GM12878 (cell line): ENCODE data around the gene SCGB3A2. TPM values are rescaled to one million over a fixed set of nuclear protein-coding genes. Genes with fewer than 3 reads are reported as not detected.

Experiments
- ATAC-seq: fragments of 200-7000 bp; cut with Tn5 transposase; 3 replicates; pipeline ENCODE4 v1.9.1; 2020; ENCODE audit warnings: mild to moderate bottlenecking, moderate library complexity
- BruUV-seq: library from RNA; stranded (reverse); fragments of 400-500 nt; replicated peaks from 2 replicates; lab custom pipeline; 2021; lab: Mats Ljungman, UMichigan
- CTCF ChIA-PET: fragments of 300-600 bp; sonication (Branson Sonifier 250); formaldehyde crosslinking; extraction: SDS; loops from one replicate; lab custom pipeline; 2021; ENCODE audit warnings: inconsistent platforms; lab: Yijun Ruan, JAX
- POLR2A ChIA-PET: fragments of 350-600 bp; formaldehyde crosslinking; extraction: SDS; loops from one replicate; lab custom pipeline; 2021; ENCODE audit warnings: inconsistent platforms; lab: Charles Lee
- RAD21 ChIA-PET: fragments of 300-600 bp; sonication (Branson Sonifier 250); formaldehyde crosslinking; loops from one replicate; lab custom pipeline; 2023; ENCODE audit warnings: antibody characterized with exemption; ENCODE audit not compliant: unreplicated experiment; lab: Charles Lee
- SMC1A ChIA-PET: fragments of 300-600 bp; sonication (Branson Sonifier 250); formaldehyde crosslinking; loops from one replicate; lab custom pipeline; 2023; ENCODE audit not compliant: unreplicated experiment, uncharacterized antibody; lab: Charles Lee
- DNase-seq: peaks from one replicate; pipeline ENCODE4 v3.0.0-alpha.2; 2011; ENCODE audit warnings: low read depth, low spot score
- FAIRE-seq: peaks from 3 replicates; lab custom pipeline; 2011; peaks lifted over from hg19 to GRCh38; lab: Jason Lieb, UNC
- H2AFZ ChIP-seq: 2 replicates; pipeline ENCODE4 v1.6.0; 2011; ENCODE audit warnings: low read depth, low read length, control low read depth; ENCODE audit not compliant: control insufficient read depth
- H3K27ac ChIP-seq: 2 replicates; pipeline ENCODE4 v1.5.1; 2011; ENCODE audit warnings: control low read depth; ENCODE audit not compliant: control insufficient read depth, insufficient read depth
- H3K27me3 ChIP-seq, 2 experiments: replicated peaks in 1 of 2; 2 replicates each; pipeline versions ENCODE4 v1.6.0 to v1.6.1; 2011; ENCODE audit warnings: low read length in 1 of 2; ENCODE audit not compliant: control insufficient read depth in 2 of 2, insufficient read depth in 2 of 2
- H3K36me3 ChIP-seq, 2 experiments: 2 replicates each; pipeline ENCODE4 v1.5.1; 2011; ENCODE audit warnings: low read length in 1 of 2; ENCODE audit not compliant: control insufficient read depth in 2 of 2, insufficient read depth in 2 of 2
- H3K4me1 ChIP-seq: 2 replicates; pipeline ENCODE4 v1.6.1; 2011; ENCODE audit warnings: mild to moderate bottlenecking, low read length, moderate library complexity, mixed read lengths; ENCODE audit not compliant: control insufficient read depth, insufficient read depth
- H3K4me2 ChIP-seq: 2 replicates; pipeline ENCODE4 v1.6.0; 2011; ENCODE audit warnings: control low read depth; ENCODE audit not compliant: control insufficient read depth, insufficient read depth
- H3K4me3 ChIP-seq: fragments of 200-600 bp; sonication (generic); 2 replicates; pipeline ENCODE4 v1.5.1; 2016
- H3K79me2 ChIP-seq: 2 replicates; pipeline ENCODE4 v1.6.0; 2011; ENCODE audit warnings: low read length; ENCODE audit not compliant: control insufficient read depth, insufficient read depth
- H3K9ac ChIP-seq: 2 replicates; pipeline ENCODE4 v1.8.0; 2011; ENCODE audit warnings: low read length, control low read depth, mixed read lengths; ENCODE audit not compliant: control insufficient read depth, insufficient read depth
- H3K9me3 ChIP-seq: replicated peaks from 3 replicates; pipeline ENCODE4 v1.5.1; 2011; ENCODE audit warnings: mild to moderate bottlenecking, low read length; ENCODE audit not compliant: control insufficient read depth, insufficient read depth
- H4K20me1 ChIP-seq: 2 replicates; pipeline ENCODE4 v1.6.0; 2011; ENCODE audit not compliant: control insufficient read depth, insufficient read depth
- ASH2L ChIP-seq: fragments of 300-600, 200-600 bp; sonication (generic); IDR thresholded peaks from 2 replicates; pipeline ENCODE4 v1.6.1; 2017; ENCODE audit warnings: low read depth, mild to moderate bottlenecking, borderline replicate concordance
- CBX5 ChIP-seq: sonication (generic); IDR thresholded peaks from 2 replicates; pipeline ENCODE4 v1.6.1; 2016; ENCODE audit warnings: low read depth, moderate library complexity, mild to moderate bottlenecking, inconsistent platforms
- ESRRA ChIP-seq: IDR thresholded peaks from 2 replicates; pipeline ENCODE4 v1.6.1; 2012; ENCODE audit warnings: mild to moderate bottlenecking, low read length, improper control_type of control experiment
- MEF2B ChIP-seq: fragments of 450-650 bp; IDR thresholded peaks from 2 replicates; pipeline ENCODE4 v1.6.1; 2018; ENCODE audit warnings: mild to moderate bottlenecking, moderate library complexity; ENCODE audit not compliant: partially characterized antibody, poor library complexity, severe bottlenecking
- MTA2 ChIP-seq: fragments of 450-650 bp; IDR thresholded peaks from 2 replicates; pipeline ENCODE4 v1.6.1; 2016; ENCODE audit warnings: low read depth, mild to moderate bottlenecking, moderate library complexity
- MXI1 ChIP-seq: fragments of 150-350 bp; IDR thresholded peaks from 2 replicates; pipeline ENCODE4 v1.6.1; 2011; ENCODE audit warnings: low read depth, mild to moderate bottlenecking, inconsistent platforms, low read length, improper control_type of control experiment
- NFYB ChIP-seq: IDR thresholded peaks from 2 replicates; pipeline ENCODE4 v1.6.1; 2011; ENCODE audit warnings: low read depth, mild to moderate bottlenecking, low read length, improper control_type of control experiment, moderate library complexity; ENCODE audit not compliant: insufficient read depth
- POLR2AphosphoS5 ChIP-seq: IDR thresholded peaks from 2 replicates; pipeline ENCODE4 v1.6.1; 2011; ENCODE audit warnings: mild to moderate bottlenecking, low read length, inconsistent platforms
- RAD21 ChIP-seq: IDR thresholded peaks from 2 replicates; pipeline ENCODE4 v1.6.1; 2011; ENCODE audit warnings: mild to moderate bottlenecking, low read depth, low read length, moderate library complexity; ENCODE audit not compliant: insufficient read depth
- RCOR1 ChIP-seq: conservative IDR thresholded peaks from 2 replicates; pipeline ENCODE4 v1.6.1; 2012; ENCODE audit warnings: low read depth, low read length, improper control_type of control experiment
- SMAD1 ChIP-seq: fragments of 450-650 bp; IDR thresholded peaks from 2 replicates; pipeline ENCODE4 v1.6.1; 2018; ENCODE audit warnings: mild to moderate bottlenecking, low read depth; ENCODE audit not compliant: partially characterized antibody
- SREBF2 ChIP-seq: IDR thresholded peaks from 2 replicates; pipeline ENCODE4 v1.6.1; 2012; ENCODE audit warnings: mild to moderate bottlenecking, low read length
- SUPT20H ChIP-seq: IDR thresholded peaks from 2 replicates; pipeline ENCODE4 v1.6.1; 2011; ENCODE audit warnings: low read depth, mild to moderate bottlenecking, low read length, moderate library complexity, borderline replicate concordance; ENCODE audit not compliant: control insufficient read depth
- TBL1XR1 ChIP-seq: IDR thresholded peaks from 2 replicates; pipeline ENCODE4 v1.6.1; 2012; ENCODE audit warnings: low read depth, low read length, improper control_type of control experiment
- TCF7 ChIP-seq: IDR thresholded peaks from 2 replicates; pipeline ENCODE4 v1.6.1; 2014; ENCODE audit warnings: antibody characterized with exemption, borderline replicate concordance
- ZSCAN29 ChIP-seq: fragments of 450-650 bp; IDR thresholded peaks from 2 replicates; pipeline ENCODE4 v1.6.1; 2017; ENCODE audit warnings: mild to moderate bottlenecking, moderate library complexity
- WGBS: methylation state at CpG from one replicate; pipeline ENCODE4 v1.1.6; 2016; ENCODE audit warnings: low lambda C conversion rate; ENCODE audit not compliant: insufficient replicate concordance, insufficient coverage; ENCODE audit errors: missing lambda C conversion rate; 5-methylcytosine and 5-hydroxymethylcytosine counted together
- in situ Hi-C: fragments of 300-500 bp; cut with MboI; formaldehyde crosslinking; loops from 9 replicates; pipeline ENCODE4 v1.14.3; 2018; ENCODE audit warnings: mixed read lengths
- intact Hi-C: fragments of 100-400 bp; cut with micrococcal nuclease; formaldehyde crosslinking; loops from one replicate; pipeline ENCODE4 v1.14.2; 2022; ENCODE audit not compliant: unreplicated experiment
- polyA plus RNA-seq, 11 experiments: library from polyadenylated mRNA; depleted of rRNA in 4 of 11; unstranded in 6 of 11; stranded (reverse) in 5 of 11; fragments of >200 nt; fragmentation: Nextera tagmentation in 4 of 11; fragmentation: Illumina TruSeq in 1 of 11; extraction: Ambion mirVana in 4 of 11; extraction: Trizol in 1 of 11; gene quantifications; 1 replicate in 1 of 11; 2 replicates in 10 of 11; pipeline versions ENCODE4 v1.2.1 to v1.2.3, GENCODE V29; 2011 to 2016; ENCODE audit warnings: inconsistent platforms in 2 of 11, missing spikeins in 2 of 11, low read depth in 1 of 11
- total RNA-seq, 4 experiments: library from RNA; depleted of rRNA in 3 of 4; stranded (reverse); fragments of >200 nt in 3 of 4; fragmentation: Illumina TruSeq in 1 of 4; extraction: Trizol in 1 of 4; gene quantifications; 2 replicates each; pipeline versions ENCODE4 v1.2.1 to v1.2.3, GENCODE V29; 2013 to 2021
- TF ChIP-seq, protein P1 (sequence below): IDR thresholded peaks from 2 replicates; pipeline ENCODE4 v1.6.1; 2012; ENCODE audit warnings: mild to moderate bottlenecking, low read depth, low read length
- TF ChIP-seq, protein P2 (sequence below): fragments of 450-650 bp; IDR thresholded peaks from 2 replicates; pipeline ENCODE4 v1.6.1; 2017; ENCODE audit warnings: mild to moderate bottlenecking, moderate library complexity
- TF ChIP-seq, protein P3 (sequence below): IDR thresholded peaks from 2 replicates; pipeline ENCODE4 v1.6.1; 2012; ENCODE audit warnings: low read depth, low read length, improper control_type of control experiment

SCGB3A2 gene
- total and polyA plus RNA-seq, 10 of the 15 experiments (the other 5 are each of a cell fraction or from before 2014, with no cell fraction given), result 0.24 TPM; not detected in 9

DNA sequence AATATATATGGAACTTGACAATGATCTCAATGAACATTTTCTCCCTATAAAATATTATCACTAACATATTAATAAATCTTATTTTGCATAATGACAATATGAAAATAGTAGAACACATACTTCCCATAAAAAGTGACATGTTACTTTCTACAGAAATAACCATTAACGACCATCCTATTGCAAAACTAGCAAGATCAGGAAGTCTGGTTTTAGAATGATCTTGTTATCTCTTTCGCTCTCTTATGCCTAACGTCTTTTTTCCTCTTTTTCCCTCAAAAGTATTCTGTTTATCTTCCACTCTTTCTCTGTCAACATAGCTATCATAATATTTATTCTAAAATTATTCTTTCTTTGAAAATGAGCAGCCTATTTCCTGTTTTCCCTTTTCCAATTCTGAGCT, 49.4 kb downstream of the SCGB3A2 start:
- no peak for DNase-seq
- ChIA-PET POLR2A (no interaction called here), RAD21 (no interaction called here), CTCF (interaction anchor here (1.5 kb wide), 1 partner anchor 76 kb away, joined by 3 read pairs; no protein-coding TSS in a partner anchor), SMC1A (no interaction called here)
- no peak for FAIRE-seq
- H3K4me2 ChIP-seq, result no peak overlapping the region
- H3K79me2 ChIP-seq, result no peaks in the 10 kb centered on the region
- TF ChIP-seq MTA2, result no peak
- TF ChIP-seq POLR2AphosphoS5, result no peak
- TF ChIP-seq RCOR1, result no peak
- no peak for TF ChIP-seq SREBF2
- TF ChIP-seq, protein P1, sequence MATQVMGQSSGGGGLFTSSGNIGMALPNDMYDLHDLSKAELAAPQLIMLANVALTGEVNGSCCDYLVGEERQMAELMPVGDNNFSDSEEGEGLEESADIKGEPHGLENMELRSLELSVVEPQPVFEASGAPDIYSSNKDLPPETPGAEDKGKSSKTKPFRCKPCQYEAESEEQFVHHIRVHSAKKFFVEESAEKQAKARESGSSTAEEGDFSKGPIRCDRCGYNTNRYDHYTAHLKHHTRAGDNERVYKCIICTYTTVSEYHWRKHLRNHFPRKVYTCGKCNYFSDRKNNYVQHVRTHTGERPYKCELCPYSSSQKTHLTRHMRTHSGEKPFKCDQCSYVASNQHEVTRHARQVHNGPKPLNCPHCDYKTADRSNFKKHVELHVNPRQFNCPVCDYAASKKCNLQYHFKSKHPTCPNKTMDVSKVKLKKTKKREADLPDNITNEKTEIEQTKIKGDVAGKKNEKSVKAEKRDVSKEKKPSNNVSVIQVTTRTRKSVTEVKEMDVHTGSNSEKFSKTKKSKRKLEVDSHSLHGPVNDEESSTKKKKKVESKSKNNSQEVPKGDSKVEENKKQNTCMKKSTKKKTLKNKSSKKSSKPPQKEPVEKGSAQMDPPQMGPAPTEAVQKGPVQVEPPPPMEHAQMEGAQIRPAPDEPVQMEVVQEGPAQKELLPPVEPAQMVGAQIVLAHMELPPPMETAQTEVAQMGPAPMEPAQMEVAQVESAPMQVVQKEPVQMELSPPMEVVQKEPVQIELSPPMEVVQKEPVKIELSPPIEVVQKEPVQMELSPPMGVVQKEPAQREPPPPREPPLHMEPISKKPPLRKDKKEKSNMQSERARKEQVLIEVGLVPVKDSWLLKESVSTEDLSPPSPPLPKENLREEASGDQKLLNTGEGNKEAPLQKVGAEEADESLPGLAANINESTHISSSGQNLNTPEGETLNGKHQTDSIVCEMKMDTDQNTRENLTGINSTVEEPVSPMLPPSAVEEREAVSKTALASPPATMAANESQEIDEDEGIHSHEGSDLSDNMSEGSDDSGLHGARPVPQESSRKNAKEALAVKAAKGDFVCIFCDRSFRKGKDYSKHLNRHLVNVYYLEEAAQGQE, result no peak
- TF ChIP-seq TBL1XR1, result no peak
- TF ChIP-seq, protein P2, sequence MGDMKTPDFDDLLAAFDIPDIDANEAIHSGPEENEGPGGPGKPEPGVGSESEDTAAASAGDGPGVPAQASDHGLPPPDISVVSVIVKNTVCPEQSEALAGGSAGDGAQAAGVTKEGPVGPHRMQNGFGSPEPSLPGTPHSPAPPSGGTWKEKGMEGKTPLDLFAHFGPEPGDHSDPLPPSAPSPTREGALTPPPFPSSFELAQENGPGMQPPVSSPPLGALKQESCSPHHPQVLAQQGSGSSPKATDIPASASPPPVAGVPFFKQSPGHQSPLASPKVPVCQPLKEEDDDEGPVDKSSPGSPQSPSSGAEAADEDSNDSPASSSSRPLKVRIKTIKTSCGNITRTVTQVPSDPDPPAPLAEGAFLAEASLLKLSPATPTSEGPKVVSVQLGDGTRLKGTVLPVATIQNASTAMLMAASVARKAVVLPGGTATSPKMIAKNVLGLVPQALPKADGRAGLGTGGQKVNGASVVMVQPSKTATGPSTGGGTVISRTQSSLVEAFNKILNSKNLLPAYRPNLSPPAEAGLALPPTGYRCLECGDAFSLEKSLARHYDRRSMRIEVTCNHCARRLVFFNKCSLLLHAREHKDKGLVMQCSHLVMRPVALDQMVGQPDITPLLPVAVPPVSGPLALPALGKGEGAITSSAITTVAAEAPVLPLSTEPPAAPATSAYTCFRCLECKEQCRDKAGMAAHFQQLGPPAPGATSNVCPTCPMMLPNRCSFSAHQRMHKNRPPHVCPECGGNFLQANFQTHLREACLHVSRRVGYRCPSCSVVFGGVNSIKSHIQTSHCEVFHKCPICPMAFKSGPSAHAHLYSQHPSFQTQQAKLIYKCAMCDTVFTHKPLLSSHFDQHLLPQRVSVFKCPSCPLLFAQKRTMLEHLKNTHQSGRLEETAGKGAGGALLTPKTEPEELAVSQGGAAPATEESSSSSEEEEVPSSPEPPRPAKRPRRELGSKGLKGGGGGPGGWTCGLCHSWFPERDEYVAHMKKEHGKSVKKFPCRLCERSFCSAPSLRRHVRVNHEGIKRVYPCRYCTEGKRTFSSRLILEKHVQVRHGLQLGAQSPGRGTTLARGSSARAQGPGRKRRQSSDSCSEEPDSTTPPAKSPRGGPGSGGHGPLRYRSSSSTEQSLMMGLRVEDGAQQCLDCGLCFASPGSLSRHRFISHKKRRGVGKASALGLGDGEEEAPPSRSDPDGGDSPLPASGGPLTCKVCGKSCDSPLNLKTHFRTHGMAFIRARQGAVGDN, result no peak
- TF ChIP-seq ZSCAN29, result no peak
- no peak for TF ChIP-seq NFYB
- TF ChIP-seq TCF7, result no peak
- TF ChIP-seq SMAD1, result no peak
- TF ChIP-seq, protein P3, sequence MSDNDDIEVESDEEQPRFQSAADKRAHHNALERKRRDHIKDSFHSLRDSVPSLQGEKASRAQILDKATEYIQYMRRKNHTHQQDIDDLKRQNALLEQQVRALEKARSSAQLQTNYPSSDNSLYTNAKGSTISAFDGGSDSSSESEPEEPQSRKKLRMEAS, result no peak
- TF ChIP-seq ASH2L, result no peak
- TF ChIP-seq MXI1, result no peak
- TF ChIP-seq CBX5, result no peak
- no peak for TF ChIP-seq MEF2B
- no peak for TF ChIP-seq RAD21
- no peak for TF ChIP-seq ESRRA
- TF ChIP-seq SUPT20H, result no peak
- in situ Hi-C loops, result no loop called here
- WGBS, result 2% methylated on average over 3 of the region's 3 CpGs
- BruUV-seq, result no TSS peak
- no peaks in the 10 kb centered on the region for H3K27me3 ChIP-seq
- H3K4me3 ChIP-seq, result no peak overlapping the region
- H4K20me1 ChIP-seq, result no peaks in the 10 kb centered on the region
- no peaks in the 10 kb centered on the region for H3K4me1 ChIP-seq
- H2AFZ ChIP-seq, result no peak overlapping the region
- ATAC-seq, result no peak
- H3K36me3 ChIP-seq, result no peaks in the 10 kb centered on the region
- H3K9ac ChIP-seq, result no peak overlapping the region
- intact Hi-C loops, result no loop called here
- no peaks in the 10 kb centered on the region for H3K9me3 ChIP-seq
- H3K27ac ChIP-seq, result no peak overlapping the region
